HG03558 (cell line): ENCODE measurements around the gene NCR2.

Experiments
- ATAC-seq: cut with Tn5 transposase; IDR thresholded peaks from one replicate; pipeline ENCODE4 v1.9.1; 2021; ENCODE audit warnings: moderate number of reproducible peaks; ENCODE audit not compliant: unreplicated experiment; ENCODE audit errors: extremely low read depth

Gene NCR2

DNA sequence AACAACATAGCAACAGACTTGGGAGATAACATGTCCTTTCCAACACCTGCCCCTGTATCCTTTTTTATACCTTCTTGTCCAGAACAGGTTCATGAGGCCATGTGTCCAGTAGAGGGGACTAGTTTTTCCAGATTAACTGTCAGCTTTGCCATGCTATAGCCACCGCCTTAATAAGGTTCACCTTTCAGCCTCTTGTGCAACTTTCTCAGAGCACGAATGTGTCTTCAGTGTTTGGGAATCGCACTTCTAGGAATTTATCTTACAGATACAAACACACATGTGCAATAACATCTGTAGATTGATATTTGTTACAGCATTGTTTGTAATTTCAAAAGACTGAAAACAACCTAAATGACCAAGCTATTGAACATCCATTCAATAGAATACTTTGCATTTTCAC is 21.4 kb downstream of the NCR2 start:
- no peak for ATAC-seq

DNA sequence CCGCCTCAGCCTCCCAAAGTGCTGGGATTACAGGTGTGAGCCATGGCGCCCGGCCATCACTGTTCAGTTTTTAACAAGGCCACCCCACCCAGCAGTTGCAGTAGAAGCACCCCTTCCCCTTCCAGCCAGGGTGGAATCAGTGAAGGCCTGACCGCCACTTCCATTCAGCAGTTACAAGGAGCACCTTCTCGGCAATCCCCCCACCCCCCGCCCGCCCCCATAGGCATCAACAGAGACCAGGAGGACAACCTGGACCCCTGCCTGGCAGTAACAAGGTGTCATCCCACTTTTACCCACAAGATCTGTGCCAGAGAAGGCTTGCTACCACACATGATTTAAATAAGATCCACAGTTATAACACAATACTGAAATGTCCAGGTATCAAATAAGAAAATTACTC is 23.1 kb downstream of the NCR2 start:
- no peak for ATAC-seq

DNA sequence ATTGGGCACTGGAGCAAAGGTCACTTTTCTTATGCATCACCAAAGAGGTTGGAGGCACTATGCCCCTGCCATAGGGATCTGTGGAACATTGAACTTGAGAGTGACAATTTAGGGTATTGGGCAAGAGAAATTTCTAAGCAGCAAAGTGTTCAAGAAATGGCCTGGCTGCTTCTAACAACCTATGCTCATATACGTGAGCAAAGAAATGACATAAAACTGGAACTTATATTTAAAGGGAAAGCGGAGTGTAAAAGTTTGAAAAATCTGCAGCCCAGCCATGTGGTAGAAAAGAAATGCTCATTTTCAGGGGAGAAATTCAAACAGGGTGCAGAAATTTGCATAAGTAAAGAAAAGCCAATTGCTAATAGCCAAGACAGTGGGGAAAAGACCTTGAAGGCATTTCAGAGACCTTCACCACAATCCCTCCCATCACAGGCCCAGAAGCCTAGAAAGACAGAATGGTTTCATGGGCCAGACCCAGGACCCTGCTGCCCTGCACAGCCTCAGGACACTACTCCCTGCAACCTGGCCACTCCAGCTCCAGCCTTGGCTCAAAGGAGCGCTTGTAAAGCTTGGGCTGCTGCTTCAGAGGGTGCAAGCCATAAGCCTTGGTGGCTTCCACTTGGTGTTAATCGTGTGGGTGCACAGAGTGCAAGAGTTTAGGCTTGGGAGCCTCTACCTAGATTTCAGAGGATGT is 24.4 kb downstream of the NCR2 start:
- no peak for ATAC-seq

DNA sequence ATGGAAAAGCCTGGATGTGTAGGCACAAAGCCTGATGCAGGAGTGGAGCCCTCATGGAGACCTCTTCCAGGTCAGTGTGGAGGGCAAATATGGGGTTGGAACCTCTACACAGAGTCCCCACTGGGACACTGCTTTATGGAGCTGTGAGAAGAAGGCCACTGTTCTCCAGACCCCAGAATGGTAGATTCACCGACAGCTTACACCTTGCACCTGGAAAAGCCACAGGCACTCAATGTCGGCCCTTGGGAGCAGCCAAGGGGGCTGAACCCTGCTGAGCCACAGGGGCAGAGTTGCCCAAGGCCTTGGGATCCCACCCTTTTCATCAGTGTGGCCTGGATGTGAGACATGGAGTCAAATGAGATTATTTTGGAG is 24.9 kb downstream of the NCR2 start:
- no peak for ATAC-seq

DNA sequence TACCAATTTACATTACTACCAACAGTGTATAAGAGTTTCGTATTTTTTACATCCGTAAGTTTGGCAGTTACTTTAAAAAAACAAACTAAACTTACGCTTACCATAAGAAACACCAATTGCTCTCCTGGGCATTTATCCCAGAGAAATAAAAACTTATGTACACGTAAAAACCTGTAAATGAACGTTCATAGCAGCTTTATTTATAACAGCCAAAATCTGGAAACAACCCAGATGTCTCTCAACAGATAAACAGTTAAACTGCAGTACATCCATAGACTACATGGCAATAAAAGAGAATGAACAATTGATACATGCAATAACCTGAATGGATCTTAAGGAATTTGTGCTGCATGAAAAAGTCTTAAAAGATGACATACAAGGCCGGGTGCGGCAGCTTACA is 30.7 kb downstream of the NCR2 start:
- no peak for ATAC-seq

DNA sequence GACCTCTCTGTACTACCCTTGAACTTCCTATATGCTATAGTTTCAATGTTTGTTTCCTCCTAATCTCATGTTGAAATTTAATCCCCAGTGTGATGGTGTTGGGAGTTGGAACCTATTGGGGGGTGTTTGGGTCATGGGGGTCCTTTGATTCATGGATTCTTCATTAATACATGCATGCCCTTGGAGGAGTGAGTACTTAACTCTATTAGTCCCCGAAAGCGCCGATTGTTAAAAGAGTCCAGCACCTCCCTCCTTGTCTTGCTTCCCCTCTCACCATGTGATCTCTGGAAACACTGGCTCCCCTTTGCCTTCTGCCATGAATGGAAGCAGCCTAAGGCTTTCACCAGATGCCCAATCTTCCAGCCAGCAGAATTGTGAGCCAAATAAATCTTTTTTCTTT is 31.7 kb downstream of the NCR2 start:
- no peak for ATAC-seq

DNA sequence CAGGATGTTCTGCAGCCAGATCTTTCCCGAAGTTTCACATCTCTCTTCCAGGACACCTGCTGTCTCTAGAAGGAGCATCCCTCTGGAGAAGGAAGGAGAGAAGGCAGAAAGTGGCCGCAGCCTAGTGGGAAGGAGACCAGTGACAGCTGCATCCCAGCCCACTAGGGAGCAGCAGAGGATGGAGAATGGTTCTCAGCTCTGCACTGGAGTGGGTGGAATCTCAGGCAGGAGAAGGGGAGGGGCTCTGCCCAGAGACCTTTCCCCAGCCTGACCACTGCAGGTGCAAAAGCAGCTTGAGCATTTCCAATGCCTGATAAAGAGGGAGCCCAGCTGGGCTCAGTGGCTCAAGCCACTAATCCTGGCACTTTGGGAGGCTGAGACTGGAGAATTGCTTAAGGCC is 32.3 kb downstream of the NCR2 start:
- ATAC-seq: no peak

DNA sequence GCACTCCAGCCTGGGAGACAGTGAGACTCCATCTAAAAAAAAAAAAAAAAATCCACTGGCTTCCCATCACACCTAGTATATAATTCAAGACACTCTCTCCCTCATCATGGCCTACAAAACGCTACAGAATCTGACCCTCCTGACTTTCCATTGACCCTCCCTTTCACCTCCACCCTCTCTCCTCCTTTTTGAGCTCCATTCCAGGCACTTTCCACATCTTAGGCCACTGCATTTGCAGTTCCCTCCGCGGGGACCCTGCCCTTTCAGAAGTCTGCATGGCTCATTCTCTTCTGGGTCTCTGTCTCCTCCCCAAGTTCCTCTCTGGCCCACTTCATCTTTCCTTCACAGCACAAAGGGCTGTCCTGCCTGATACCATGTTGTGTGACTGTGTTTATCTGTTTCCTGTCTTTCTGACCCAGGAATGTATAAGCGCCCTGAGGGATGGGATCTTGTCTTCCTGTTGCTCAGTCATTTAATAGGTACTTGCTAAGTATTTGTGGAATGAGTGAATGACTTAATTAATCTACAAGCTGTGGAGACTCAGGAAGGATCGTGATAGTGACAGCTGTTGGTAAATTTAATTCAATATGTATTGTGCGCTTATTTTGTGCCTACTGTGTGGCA is 35.2 kb downstream of the NCR2 start:
- ATAC-seq: no peak

DNA sequence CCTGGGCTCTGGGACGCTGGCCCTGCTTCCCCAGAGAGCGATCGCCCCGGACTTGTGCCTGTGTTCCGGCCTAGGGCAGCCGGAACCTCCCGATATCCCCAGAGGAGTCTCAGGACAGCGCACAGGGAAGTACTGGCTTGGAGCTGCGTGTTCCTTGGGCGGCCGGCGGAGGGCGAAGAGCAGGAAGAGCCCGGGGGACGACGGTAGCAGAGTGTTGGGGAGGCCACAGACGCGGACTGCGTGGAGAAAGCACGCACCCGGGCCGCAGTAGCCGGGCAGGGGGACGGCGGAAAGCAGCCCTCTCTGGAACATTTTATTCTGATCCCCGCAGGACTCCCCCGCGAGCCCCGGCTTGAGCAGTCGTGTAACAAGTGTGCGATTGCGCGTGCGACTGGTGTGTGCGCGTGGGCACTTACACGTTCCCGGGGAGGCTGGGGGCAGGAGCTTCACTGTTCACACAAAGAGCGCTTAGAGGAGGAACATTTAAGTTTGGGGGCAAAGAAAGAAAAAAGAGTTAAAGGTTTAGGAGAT is 36.1 kb downstream of the NCR2 start:
- no peak for ATAC-seq

DNA sequence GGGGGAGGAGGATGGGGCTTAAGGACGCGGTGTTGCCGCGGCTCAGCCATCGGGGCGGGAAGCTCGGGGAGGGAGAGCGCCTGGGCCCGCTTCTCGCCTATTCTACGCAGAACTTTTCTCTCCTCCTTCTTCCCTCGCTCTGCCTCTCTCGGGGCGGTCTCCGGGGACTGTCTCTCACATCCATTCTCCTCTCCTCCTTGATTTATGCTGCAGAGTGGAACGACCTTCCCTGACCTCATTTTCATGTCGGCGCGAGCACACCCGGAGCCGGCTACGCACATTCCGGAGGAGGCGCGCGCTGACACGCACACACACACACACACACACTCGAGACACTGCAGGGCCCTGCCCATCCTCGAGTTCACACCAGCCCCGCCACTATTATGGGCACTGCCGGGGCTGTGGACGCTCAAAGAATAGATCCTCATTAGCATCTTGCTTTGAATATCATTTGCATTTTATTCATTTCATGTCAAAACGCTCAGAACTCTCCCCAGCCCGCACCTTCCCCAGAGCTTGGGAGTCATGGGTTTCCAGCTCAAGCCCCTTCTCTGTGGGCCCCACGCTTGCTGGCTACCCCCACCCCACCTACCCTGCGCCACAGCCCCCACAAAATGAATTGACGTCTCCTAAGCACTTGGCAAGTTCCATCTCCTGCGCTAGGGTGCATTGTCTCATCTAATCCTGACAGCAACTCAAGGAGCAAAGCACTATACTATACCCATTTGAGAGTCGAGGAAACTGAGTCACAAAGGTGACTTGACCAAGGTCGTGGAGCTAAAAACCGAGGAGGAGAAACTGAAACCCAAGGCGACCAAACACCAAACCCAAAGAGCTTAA is 36.8 kb downstream of the NCR2 start:
- no peak for ATAC-seq

DNA sequence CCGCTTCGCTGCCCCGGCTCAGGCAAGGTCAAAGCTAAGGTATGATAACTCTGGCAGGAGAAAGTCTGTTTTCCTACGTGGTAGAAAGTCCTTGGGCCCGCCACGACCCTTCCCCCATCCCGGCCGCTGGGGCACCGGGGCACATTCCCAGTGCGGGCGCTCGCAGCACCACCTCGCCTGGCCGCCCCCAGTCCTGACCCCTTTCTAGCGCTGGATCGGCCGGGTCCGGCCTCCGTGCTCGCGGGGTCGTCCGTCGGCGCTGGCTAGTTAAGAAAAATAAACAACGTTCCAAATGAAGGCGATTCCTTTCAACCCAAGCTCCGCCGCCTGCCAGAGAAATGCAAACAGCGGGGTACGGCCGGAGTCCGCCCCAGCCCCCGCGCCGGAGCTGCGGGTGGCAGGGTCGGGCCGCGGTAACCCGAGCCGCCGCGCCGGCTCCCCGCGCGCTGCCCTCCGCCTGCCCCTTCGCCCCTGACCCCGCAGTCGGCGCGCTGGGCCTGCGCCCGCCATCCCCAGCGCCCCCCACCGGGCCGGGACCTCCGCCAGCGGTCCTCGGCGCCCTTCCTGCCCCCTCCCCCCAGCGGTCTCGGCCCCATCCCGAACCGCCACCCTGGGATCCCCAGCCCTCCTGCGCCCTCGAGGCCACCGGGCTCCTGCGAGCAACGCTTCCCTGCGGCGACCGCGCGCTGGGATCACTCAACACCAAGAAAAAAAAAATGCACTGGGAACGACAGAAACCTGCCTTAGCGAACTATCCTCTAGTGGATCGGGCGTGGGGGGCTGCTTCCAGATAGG is 37.6 kb downstream of the NCR2 start:
- ATAC-seq: no peak

DNA sequence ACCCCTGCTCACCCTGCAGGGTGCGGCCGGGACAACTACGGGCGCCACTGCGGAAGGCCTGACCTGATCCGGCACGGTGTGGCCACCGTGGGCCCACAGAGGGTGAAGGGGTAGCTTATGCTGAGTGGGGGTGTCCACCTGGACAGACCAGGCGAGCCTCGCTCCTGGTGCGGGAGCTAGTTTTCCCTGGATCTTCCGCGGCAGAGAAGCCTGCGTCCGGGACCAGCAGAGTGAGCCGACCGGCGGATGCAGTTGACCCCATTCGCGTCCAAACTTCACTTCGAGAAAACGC is 38.2 kb downstream of the NCR2 start:
- no peak for ATAC-seq

DNA sequence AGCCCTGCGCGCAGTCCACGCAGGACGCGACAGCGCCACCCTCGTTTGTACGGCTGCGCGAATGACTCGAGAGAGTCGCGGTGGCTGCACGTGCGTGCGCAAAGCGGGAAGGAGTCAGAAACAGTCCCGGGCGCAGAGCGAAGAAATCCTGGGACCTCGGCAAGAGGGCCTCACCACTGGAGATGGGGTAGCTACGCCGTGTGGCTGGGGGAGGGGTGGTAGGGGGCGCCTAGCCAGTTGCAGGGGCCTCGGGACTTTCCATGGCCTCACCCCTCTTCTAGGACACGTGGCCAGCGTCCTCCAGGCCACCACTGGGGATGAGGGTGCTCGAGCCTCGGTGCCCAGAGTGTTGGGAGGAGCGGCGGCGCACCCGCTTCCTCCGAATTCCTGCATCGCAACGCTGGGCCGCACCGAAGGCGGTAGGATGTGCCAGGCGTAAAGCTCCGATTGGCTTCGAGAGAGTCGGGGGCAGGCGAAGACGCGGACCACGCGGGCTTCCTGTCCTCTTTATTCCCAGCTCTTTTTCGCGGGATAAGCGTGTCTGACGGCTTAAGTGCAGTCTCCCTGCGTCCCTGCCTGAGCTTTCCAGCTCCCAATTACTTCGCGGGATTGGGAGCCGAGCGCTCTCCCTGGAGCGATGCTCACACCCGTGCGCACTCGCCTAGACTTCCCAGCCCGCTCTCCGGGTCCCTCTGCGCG is 38.7 kb downstream of the NCR2 start:
- ATAC-seq: no peak

DNA sequence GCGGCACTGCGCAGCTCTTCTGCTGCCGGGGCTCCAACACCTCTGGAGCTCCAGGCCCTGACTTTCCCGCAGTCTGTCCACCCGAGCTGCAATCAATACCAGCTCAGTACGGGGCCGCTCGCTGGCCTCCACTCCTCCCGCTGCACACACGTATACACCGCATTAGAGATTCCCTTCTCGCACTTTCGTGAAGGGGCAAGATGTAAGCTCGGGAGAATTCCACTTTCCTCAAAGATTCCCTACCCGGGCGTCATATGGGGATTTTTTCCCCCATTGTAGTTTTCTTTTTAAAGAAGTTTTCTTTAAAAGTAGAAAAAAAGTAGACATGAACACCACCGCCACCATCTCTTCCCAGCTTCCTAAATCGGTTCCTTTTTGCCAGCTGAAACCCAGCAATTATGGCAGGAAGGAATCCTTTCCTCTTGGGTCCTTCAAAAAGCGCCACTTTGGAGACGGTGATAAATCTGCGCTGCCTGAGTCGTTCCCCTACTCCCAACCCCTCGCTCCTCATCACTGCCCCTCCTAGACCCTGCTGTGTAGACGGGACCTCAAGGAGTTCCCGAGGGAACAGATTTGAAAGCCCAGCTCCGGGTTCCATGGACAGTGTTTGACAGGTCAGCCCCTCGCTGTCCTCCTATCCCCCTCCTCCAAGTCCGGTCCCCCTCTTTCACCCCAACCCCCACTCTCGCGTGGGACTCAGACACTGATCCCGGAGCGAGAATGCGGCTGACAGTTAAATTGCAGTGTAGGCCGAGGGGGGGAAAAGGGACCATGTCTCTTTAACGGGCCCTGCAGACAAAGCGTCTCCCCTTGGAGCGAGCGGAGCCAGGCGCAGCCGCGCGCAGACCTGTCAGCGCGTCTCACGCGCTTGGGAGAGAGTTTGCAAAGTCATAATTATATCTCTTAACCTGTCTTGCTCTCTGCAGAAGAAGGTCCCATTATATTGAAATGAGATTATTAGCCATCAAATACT is 39.5 kb downstream of the NCR2 start:
- ATAC-seq: no peak

DNA sequence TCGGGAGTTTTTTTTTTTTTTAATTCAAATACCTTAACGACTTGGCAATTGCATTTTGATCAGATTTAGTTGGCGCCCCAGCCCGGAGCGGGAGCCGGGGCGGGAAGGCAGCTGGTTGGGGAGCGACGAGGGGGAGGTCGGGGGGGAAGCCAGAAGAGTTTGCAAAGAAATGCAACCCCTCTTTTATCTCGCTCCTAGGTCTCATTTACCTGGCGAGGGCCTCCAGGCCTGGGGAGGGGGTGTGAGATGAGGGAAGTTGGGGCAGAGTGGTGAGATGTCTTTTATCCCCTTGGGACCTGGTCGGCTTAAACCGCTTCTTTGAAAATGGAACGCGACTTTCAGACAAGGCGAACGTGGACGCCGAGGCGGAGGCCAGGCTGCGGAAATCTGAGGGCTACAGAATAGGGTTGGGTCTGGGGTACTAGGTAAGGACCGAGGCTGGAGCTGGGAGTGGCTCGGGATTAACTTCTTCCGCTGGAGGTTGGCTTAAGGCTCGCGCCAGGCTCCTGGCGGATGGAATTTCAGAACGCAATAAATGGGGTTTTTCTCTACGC is 40.3 kb downstream of the NCR2 start:
- no peak for ATAC-seq

DNA sequence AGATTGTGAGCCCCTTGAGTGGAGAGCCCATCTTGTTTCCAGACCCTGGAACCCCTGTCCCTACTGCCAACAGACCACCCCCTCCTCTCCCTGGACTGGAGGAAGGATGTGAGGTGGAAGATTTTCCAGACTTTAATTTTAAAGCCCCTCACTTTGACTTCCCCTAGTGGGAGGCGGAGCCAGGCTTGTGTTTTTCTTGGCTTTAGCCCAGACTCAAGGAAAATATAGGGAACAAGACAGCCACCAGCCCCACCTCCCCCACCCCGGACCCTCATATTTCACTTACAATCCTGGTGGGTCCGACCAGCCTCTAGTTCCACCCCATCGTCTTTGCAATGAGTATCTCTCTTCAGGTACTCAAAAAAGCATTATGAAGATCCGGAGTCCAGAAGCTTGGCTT is 40.8 kb downstream of the NCR2 start:
- no peak for ATAC-seq

DNA sequence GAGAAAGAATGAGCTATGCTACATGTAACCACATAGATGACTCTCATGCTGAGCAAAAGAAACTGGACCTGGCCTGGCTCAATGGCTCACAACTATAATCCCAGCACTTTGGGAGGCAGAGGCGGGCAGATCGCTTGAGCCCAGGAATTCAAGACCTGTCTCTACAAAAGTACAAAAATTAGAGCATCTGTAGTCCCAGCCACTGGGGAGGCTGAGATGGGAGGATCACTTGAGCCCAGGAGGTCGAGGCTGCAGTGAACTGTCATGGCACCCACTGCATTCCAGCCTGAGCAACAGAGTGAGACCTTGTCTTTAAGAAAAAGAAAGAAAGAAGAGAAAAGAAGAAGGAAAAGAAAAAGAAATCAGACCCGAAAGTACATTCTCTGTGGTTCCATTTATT is 41.7 kb downstream of the NCR2 start:
- no peak for ATAC-seq

DNA sequence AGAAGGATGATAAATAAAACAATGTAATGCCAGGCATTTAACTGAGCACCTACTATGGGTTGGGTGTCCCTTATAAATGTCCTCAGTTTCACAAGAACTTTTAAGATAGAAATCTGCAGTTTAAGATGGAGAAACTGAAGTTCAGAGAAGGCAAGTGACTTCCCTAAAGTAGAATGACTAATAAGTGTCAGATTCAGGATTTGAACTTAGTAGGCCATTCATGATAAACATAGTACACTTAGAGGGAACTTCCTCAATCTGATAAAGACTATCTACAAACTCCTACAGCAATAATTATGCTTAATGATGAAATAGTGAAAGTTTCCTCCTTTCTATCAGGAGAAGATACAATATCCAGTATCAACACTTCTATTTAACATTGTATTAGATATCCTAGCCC is 43.9 kb downstream of the NCR2 start:
- no peak for ATAC-seq

DNA sequence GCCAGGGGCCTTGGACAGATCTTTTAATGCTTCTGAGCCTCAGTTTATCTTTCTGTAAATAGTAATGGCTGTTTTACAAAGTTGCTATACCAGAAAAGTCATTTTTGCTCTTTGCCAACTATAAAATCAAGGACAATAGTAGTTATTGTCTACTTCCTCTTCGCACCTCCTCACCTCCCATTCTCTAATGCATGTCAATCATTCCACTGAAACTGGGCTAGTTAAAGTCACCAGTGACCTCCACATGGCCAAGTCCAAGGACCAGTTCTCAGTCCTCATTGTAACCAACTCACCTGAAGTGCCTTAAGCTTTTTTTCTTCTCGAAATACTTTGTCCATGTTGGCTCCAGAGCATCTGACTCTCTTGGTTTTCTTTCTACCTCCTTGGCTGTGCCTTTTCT is 51.2 kb downstream of the NCR2 start:
- no peak for ATAC-seq
